ENCODE data around the gene PIWIL4. TPM values are rescaled to one million over a fixed set of nuclear protein-coding genes. Genes with fewer than 3 reads are reported as not detected.

PIWIL4 gene
- total RNA-seq, 1 donor from 2014 or later = 8.9 TPM

- H3K9me3 ChIP-seq (ENCODE audit: control insufficient read depth in 3 of 3, low read length in 3 of 3) = no peaks in the 10 kb centered on the region
- H3K4me3 ChIP-seq (ENCODE audit: low read length in 3 of 3) = no peak overlapping the region
- no peak overlapping the region for H3K9ac ChIP-seq (ENCODE audit: low read depth in 1 of 3, low read length in 3 of 3)
- peaks cover 8 to 11% (median 10%) of the 10 kb centered on the region in 3 donors for H3K4me1 ChIP-seq (ENCODE audit: control insufficient read depth in 3 of 3, insufficient read depth in 3 of 3, low read length in 3 of 3)
- no peaks in the 10 kb centered on the region for H3K36me3 ChIP-seq (ENCODE audit: control insufficient read depth in 3 of 3, insufficient read depth in 3 of 3, low read length in 3 of 3)
- H3K27me3 ChIP-seq (ENCODE audit: control insufficient read depth in 3 of 3, insufficient read depth in 3 of 3, low read length in 3 of 3) = no peaks in the 10 kb centered on the region
- H3K27ac ChIP-seq (ENCODE audit: low read depth, low read length) = no peak overlapping the region
Observed at GRCh38 chr11:94647926-94648325, 80.8 kb downstream of the PIWIL4 start.

GRCh38 chr11:94648789-94649188 is 81.6 kb downstream of the PIWIL4 start:
- no peak overlapping the region for H3K27ac ChIP-seq (ENCODE audit: low read depth, low read length)
- H3K9me3 ChIP-seq (ENCODE audit: control insufficient read depth in 3 of 3, low read length in 3 of 3) = no peaks in the 10 kb centered on the region
- peaks cover 8 to 11% (median 10%) of the 10 kb centered on the region in 3 donors for H3K4me1 ChIP-seq (ENCODE audit: control insufficient read depth in 3 of 3, insufficient read depth in 3 of 3, low read length in 3 of 3)
- no peaks in the 10 kb centered on the region for H3K27me3 ChIP-seq (ENCODE audit: control insufficient read depth in 3 of 3, insufficient read depth in 3 of 3, low read length in 3 of 3)
- H3K9ac ChIP-seq (ENCODE audit: low read depth in 1 of 3, low read length in 3 of 3) = no peak overlapping the region
- H3K4me3 ChIP-seq (ENCODE audit: low read length in 3 of 3) = no peak overlapping the region
- no peaks in the 10 kb centered on the region for H3K36me3 ChIP-seq (ENCODE audit: control insufficient read depth in 3 of 3, insufficient read depth in 3 of 3, low read length in 3 of 3)

DNA sequence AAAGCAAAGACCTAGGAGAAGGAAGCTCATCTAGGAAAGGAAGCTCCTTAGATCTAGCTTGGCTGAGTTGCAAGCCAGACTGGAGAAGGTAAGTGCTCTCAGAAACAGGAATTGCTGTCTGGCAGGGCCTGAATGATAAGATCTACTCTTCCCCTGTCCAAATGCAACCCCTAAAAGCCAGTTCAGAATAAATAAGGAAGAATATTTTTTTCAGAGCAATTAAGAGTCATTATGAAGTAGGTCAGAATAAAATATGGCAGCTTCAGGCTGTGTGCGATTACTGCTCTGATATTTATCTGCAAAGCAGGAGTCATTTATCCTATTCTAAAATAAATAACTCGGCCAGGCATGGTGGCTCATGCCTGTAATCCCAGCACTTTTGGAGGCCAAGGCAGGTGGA is 82.1 kb downstream of the PIWIL4 start:
- no peak overlapping the region for H3K9ac ChIP-seq (ENCODE audit: low read depth in 1 of 3, low read length in 3 of 3)
- H3K4me1 ChIP-seq (ENCODE audit: control insufficient read depth in 3 of 3, insufficient read depth in 3 of 3, low read length in 3 of 3) = peaks cover 8 to 11% (median 10%) of the 10 kb centered on the region in 3 donors
- no peaks in the 10 kb centered on the region for H3K9me3 ChIP-seq (ENCODE audit: control insufficient read depth in 3 of 3, low read length in 3 of 3)
- no peak overlapping the region for H3K4me3 ChIP-seq (ENCODE audit: low read length in 3 of 3)
- H3K27ac ChIP-seq (ENCODE audit: low read depth, low read length) = no peak overlapping the region
- no peaks in the 10 kb centered on the region for H3K36me3 ChIP-seq (ENCODE audit: control insufficient read depth in 3 of 3, insufficient read depth in 3 of 3, low read length in 3 of 3)
- no peaks in the 10 kb centered on the region for H3K27me3 ChIP-seq (ENCODE audit: control insufficient read depth in 3 of 3, insufficient read depth in 3 of 3, low read length in 3 of 3)

DNA sequence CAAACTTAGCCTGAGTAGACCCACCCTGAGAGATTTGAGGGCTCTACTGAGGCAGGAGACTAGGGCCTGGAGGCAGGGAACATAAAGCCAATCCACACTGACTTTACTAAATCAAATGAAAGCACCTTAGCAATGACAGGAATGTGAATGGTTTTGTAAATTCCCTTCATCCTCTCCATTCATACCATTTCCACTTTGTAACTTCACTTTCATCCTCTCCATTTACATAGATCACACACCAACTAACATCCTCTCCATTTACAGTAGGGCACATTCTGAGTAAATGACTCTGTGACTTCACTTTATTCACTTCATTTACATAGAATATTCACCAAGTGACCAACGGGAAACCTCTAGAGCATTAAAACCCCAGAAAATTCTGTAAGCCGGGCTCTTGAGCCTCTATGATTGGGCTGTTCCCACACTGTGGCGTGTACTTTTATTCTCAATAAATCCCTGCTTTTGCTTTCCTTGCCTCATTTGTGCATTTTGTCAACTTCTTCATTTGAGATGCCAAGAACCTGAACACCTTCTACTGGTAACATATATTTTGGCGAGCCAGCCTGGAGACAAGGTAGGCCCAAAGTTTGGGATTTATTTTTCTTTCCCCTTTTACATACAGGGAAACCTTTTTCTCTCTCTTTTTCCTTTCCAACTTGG is 82.9 kb downstream of the PIWIL4 start:
- Histone ChIP-seq H3K27me3 (ENCODE audit: control insufficient read depth in 3 of 3, insufficient read depth in 3 of 3, low read length in 3 of 3) (no peaks in the 10 kb centered on the region), H3K36me3 (ENCODE audit: control insufficient read depth in 3 of 3, insufficient read depth in 3 of 3, low read length in 3 of 3) (no peaks in the 10 kb centered on the region), H3K4me3 (ENCODE audit: low read length in 3 of 3) (no peak overlapping the region), H3K9me3 (ENCODE audit: control insufficient read depth in 3 of 3, low read length in 3 of 3) (no peaks in the 10 kb centered on the region), H3K4me1 (ENCODE audit: control insufficient read depth in 3 of 3, insufficient read depth in 3 of 3, low read length in 3 of 3) (peaks cover 8 to 11% (median 10%) of the 10 kb centered on the region in 3 donors), H3K27ac (ENCODE audit: low read depth, low read length) (peak overlapping the region; percentile 8), H3K9ac (ENCODE audit: low read depth in 1 of 3, low read length in 3 of 3) (no peak overlapping the region)

DNA sequence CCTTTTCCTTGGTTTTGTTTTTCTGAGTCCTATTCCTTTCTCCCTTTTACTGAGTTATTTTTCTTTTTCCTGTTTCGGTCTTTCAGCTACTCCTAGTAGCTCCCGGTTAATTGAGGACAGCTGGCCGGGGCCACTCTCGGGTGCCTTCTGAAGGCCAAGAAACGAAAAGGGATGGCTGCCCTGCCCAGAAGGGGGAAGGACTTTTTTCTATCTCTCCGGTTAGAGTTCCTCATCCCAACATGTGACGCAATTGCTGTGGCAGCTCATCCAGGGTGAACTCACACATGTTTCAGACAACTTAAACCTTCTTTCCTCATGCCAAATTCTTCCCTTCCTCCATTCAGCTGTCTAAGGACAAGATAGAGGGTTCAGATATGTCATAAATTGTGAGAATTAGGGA is 83.6 kb downstream of the PIWIL4 start:
- no peaks in the 10 kb centered on the region for H3K9me3 ChIP-seq (ENCODE audit: control insufficient read depth in 3 of 3, low read length in 3 of 3)
- H3K4me1 ChIP-seq (ENCODE audit: control insufficient read depth in 3 of 3, insufficient read depth in 3 of 3, low read length in 3 of 3) = peaks cover 8 to 11% (median 10%) of the 10 kb centered on the region in 3 donors
- H3K36me3 ChIP-seq (ENCODE audit: control insufficient read depth in 3 of 3, insufficient read depth in 3 of 3, low read length in 3 of 3) = no peaks in the 10 kb centered on the region
- peak overlapping the region; percentile 8 for H3K27ac ChIP-seq (ENCODE audit: low read depth, low read length)
- H3K27me3 ChIP-seq (ENCODE audit: control insufficient read depth in 3 of 3, insufficient read depth in 3 of 3, low read length in 3 of 3) = no peaks in the 10 kb centered on the region
- no peak overlapping the region for H3K4me3 ChIP-seq (ENCODE audit: low read length in 3 of 3)
- H3K9ac ChIP-seq (ENCODE audit: low read depth in 1 of 3, low read length in 3 of 3) = no peak overlapping the region

- no peak overlapping the region for H3K4me3 ChIP-seq (ENCODE audit: low read length in 3 of 3)
- H3K36me3 ChIP-seq (ENCODE audit: control insufficient read depth in 3 of 3, insufficient read depth in 3 of 3, low read length in 3 of 3) = no peaks in the 10 kb centered on the region
- no peaks in the 10 kb centered on the region for H3K9me3 ChIP-seq (ENCODE audit: control insufficient read depth in 3 of 3, low read length in 3 of 3)
- H3K27ac ChIP-seq (ENCODE audit: low read depth, low read length) = no peak overlapping the region
- no peak overlapping the region for H3K9ac ChIP-seq (ENCODE audit: low read depth in 1 of 3, low read length in 3 of 3)
- no peaks in the 10 kb centered on the region for H3K27me3 ChIP-seq (ENCODE audit: control insufficient read depth in 3 of 3, insufficient read depth in 3 of 3, low read length in 3 of 3)
- H3K4me1 ChIP-seq (ENCODE audit: control insufficient read depth in 3 of 3, insufficient read depth in 3 of 3, low read length in 3 of 3) = peaks cover 8 to 16% (median 11%) of the 10 kb centered on the region in 3 donors
Observed at GRCh38 chr11:94652735-94653284, 85.6 kb downstream of the PIWIL4 start.

- Histone ChIP-seq H3K4me3 (ENCODE audit: low read length in 3 of 3) (no peak overlapping the region), H3K4me1 (ENCODE audit: control insufficient read depth in 3 of 3, insufficient read depth in 3 of 3, low read length in 3 of 3) (peaks cover 8 to 18% (median 11%) of the 10 kb centered on the region in 3 donors), H3K36me3 (ENCODE audit: control insufficient read depth in 3 of 3, insufficient read depth in 3 of 3, low read length in 3 of 3) (no peaks in the 10 kb centered on the region), H3K27me3 (ENCODE audit: control insufficient read depth in 3 of 3, insufficient read depth in 3 of 3, low read length in 3 of 3) (no peaks in the 10 kb centered on the region), H3K9me3 (ENCODE audit: control insufficient read depth in 3 of 3, low read length in 3 of 3) (no peaks in the 10 kb centered on the region), H3K9ac (ENCODE audit: low read depth in 1 of 3, low read length in 3 of 3) (no peak overlapping the region), H3K27ac (ENCODE audit: low read depth, low read length) (no peak overlapping the region)
Observed at GRCh38 chr11:94653561-94653960, 86.4 kb downstream of the PIWIL4 start.

GRCh38 chr11:94654201-94654600 is 87.0 kb downstream of the PIWIL4 start:
- H3K27me3 ChIP-seq (ENCODE audit: control insufficient read depth in 3 of 3, insufficient read depth in 3 of 3, low read length in 3 of 3) = no peaks in the 10 kb centered on the region
- H3K9me3 ChIP-seq (ENCODE audit: control insufficient read depth in 3 of 3, low read length in 3 of 3) = no peaks in the 10 kb centered on the region
- no peak overlapping the region for H3K27ac ChIP-seq (ENCODE audit: low read depth, low read length)
- H3K4me3 ChIP-seq (ENCODE audit: low read length in 3 of 3) = no peak overlapping the region
- no peaks in the 10 kb centered on the region for H3K36me3 ChIP-seq (ENCODE audit: control insufficient read depth in 3 of 3, insufficient read depth in 3 of 3, low read length in 3 of 3)
- H3K4me1 ChIP-seq (ENCODE audit: control insufficient read depth in 3 of 3, insufficient read depth in 3 of 3, low read length in 3 of 3) = peaks cover 8 to 18% (median 11%) of the 10 kb centered on the region in 3 donors
- H3K9ac ChIP-seq (ENCODE audit: low read depth in 1 of 3, low read length in 3 of 3) = no peak overlapping the region

GRCh38 chr11:94655291-94655690 is 88.1 kb downstream of the PIWIL4 start:
- Histone ChIP-seq H3K27ac (ENCODE audit: low read depth, low read length) (no peak overlapping the region), H3K4me3 (ENCODE audit: low read length in 3 of 3) (no peak overlapping the region), H3K27me3 (ENCODE audit: control insufficient read depth in 3 of 3, insufficient read depth in 3 of 3, low read length in 3 of 3) (no peaks in the 10 kb centered on the region), H3K4me1 (ENCODE audit: control insufficient read depth in 3 of 3, insufficient read depth in 3 of 3, low read length in 3 of 3) (peaks cover 8 to 16% (median 9%) of the 10 kb centered on the region in 3 donors), H3K36me3 (ENCODE audit: control insufficient read depth in 3 of 3, insufficient read depth in 3 of 3, low read length in 3 of 3) (no peaks in the 10 kb centered on the region), H3K9ac (ENCODE audit: low read depth in 1 of 3, low read length in 3 of 3) (no peak overlapping the region), H3K9me3 (ENCODE audit: control insufficient read depth in 3 of 3, low read length in 3 of 3) (no peaks in the 10 kb centered on the region)

- no peaks in the 10 kb centered on the region for H3K27me3 ChIP-seq (ENCODE audit: control insufficient read depth in 3 of 3, insufficient read depth in 3 of 3, low read length in 3 of 3)
- H3K9me3 ChIP-seq (ENCODE audit: control insufficient read depth in 3 of 3, low read length in 3 of 3) = no peaks in the 10 kb centered on the region
- no peak overlapping the region for H3K27ac ChIP-seq (ENCODE audit: low read depth, low read length)
- H3K36me3 ChIP-seq (ENCODE audit: control insufficient read depth in 3 of 3, insufficient read depth in 3 of 3, low read length in 3 of 3) = no peaks in the 10 kb centered on the region
- no peak overlapping the region for H3K9ac ChIP-seq (ENCODE audit: low read depth in 1 of 3, low read length in 3 of 3)
- no peak overlapping the region for H3K4me3 ChIP-seq (ENCODE audit: low read length in 3 of 3)
- H3K4me1 ChIP-seq (ENCODE audit: control insufficient read depth in 3 of 3, insufficient read depth in 3 of 3, low read length in 3 of 3) = peaks cover 2 to 10% (median 2%) of the 10 kb centered on the region in 3 donors
Observed at GRCh38 chr11:94655956-94656355, 88.8 kb downstream of the PIWIL4 start.
